IgD-negative memory B cell (primary cell): ENCODE data around the gene ADAMTS17. TPM values are rescaled to one million over a fixed set of nuclear protein-coding genes. Genes with fewer than 3 reads are reported as not detected.

Experiments used
- H3K27ac Mint-ChIP-seq, 3 donors: one replicate each; pipeline ENCODE4 v1.8.0; 2020 to 2022; ENCODE audit warnings: mild to moderate bottlenecking in 3 of 3, mixed read lengths in 3 of 3, moderate library complexity in 1 of 3
- H3K27me3 Mint-ChIP-seq: one replicate; pipeline ENCODE4 v1.8.0; 2021; ENCODE audit warnings: mixed read lengths
- H3K36me3 Mint-ChIP-seq: one replicate; pipeline ENCODE4 v1.8.0; 2020; ENCODE audit warnings: mild to moderate bottlenecking, mixed read lengths
- H3K4me1 Mint-ChIP-seq, 3 donors: one replicate each; pipeline ENCODE4 v1.8.0; 2020 to 2022; ENCODE audit warnings: mixed read lengths in 3 of 3, mild to moderate bottlenecking in 1 of 3
- H3K4me3 Mint-ChIP-seq, 4 donors: one replicate each; pipeline ENCODE4 v1.8.0; 2020 to 2022; ENCODE audit warnings: mild to moderate bottlenecking in 4 of 4, mixed read lengths in 4 of 4, moderate library complexity in 3 of 4
- H3K9me3 Mint-ChIP-seq, 3 donors: one replicate each; pipeline ENCODE4 v1.8.0; 2020 to 2021; ENCODE audit warnings: mixed read lengths in 3 of 3, mild to moderate bottlenecking in 1 of 3
- polyA plus RNA-seq: library from polyadenylated mRNA; unstranded; fragments of 300-500 nt; fragmentation: Illumina TruSeq; gene quantifications from one replicate; pipeline ENCODE4 v1.2.3, GENCODE V29; 2021

Gene ADAMTS17
- polyA plus RNA-seq, 1 donor from 2014 or later, result not detected

- Mint-ChIP-seq H3K9me3 (peaks cover 0 to 6% (median 0%) of the 10 kb centered on the region in 3 donors), H3K4me3 (peak overlapping the region in 1 of 4 donors; percentile 31), H3K27me3 (peaks cover 23% of the 10 kb centered on the region), H3K27ac (no peak overlapping the region), H3K36me3 (no peaks in the 10 kb centered on the region), H3K4me1 (peaks cover 0 to 2% (median 0%) of the 10 kb centered on the region in 3 donors)
Observed at GRCh38 chr15:100334015-100334414, 7.8 kb downstream of the ADAMTS17 start.

GRCh38 chr15:100333236-100333635, 8.5 kb downstream of the ADAMTS17 start:
- Mint-ChIP-seq H3K27ac (no peak overlapping the region), H3K36me3 (no peaks in the 10 kb centered on the region), H3K9me3 (peaks cover 0 to 4% (median 0%) of the 10 kb centered on the region in 3 donors), H3K27me3 (peaks cover 25% of the 10 kb centered on the region), H3K4me3 (no peak overlapping the region), H3K4me1 (peaks cover 0 to 2% (median 0%) of the 10 kb centered on the region in 3 donors)

GRCh38 chr15:100332721-100333120, 9.1 kb downstream of the ADAMTS17 start:
- H3K36me3 Mint-ChIP-seq, result no peaks in the 10 kb centered on the region
- H3K9me3 Mint-ChIP-seq, result peaks cover 0 to 4% (median 0%) of the 10 kb centered on the region in 3 donors
- no peak overlapping the region for H3K4me3 Mint-ChIP-seq
- peaks cover 22% of the 10 kb centered on the region for H3K27me3 Mint-ChIP-seq
- peaks cover 0 to 2% (median 0%) of the 10 kb centered on the region in 3 donors for H3K4me1 Mint-ChIP-seq
- no peak overlapping the region for H3K27ac Mint-ChIP-seq

- no peak overlapping the region for H3K27ac Mint-ChIP-seq
- H3K4me1 Mint-ChIP-seq, result peaks cover 0 to 2% (median 0%) of the 10 kb centered on the region in 3 donors
- H3K9me3 Mint-ChIP-seq, result peaks cover 0 to 2% (median 2%) of the 10 kb centered on the region in 3 donors
- H3K36me3 Mint-ChIP-seq, result no peaks in the 10 kb centered on the region
- H3K4me3 Mint-ChIP-seq, result no peak overlapping the region
- H3K27me3 Mint-ChIP-seq, result peaks cover 18% of the 10 kb centered on the region
Observed at GRCh38 chr15:100332231-100332630, 9.5 kb downstream of the ADAMTS17 start.

- H3K4me3 Mint-ChIP-seq, result peak overlapping the region in 1 of 4 donors; percentile 72
- H3K36me3 Mint-ChIP-seq, result no peaks in the 10 kb centered on the region
- H3K27ac Mint-ChIP-seq, result no peak overlapping the region
- peaks cover under 1 to 2% (median 2%) of the 10 kb centered on the region in 3 donors for H3K9me3 Mint-ChIP-seq
- H3K27me3 Mint-ChIP-seq, result peaks cover 18% of the 10 kb centered on the region
- peaks cover 0 to 2% (median 0%) of the 10 kb centered on the region in 3 donors for H3K4me1 Mint-ChIP-seq
Observed at GRCh38 chr15:100330629-100331215, 11.1 kb downstream of the ADAMTS17 start.

- Mint-ChIP-seq H3K4me1 (peaks cover 0 to 2% (median 0%) of the 10 kb centered on the region in 3 donors), H3K27me3 (peaks cover 17% of the 10 kb centered on the region), H3K27ac (no peak overlapping the region), H3K4me3 (peak overlapping the region in 1 of 4 donors; percentile 72), H3K36me3 (no peaks in the 10 kb centered on the region), H3K9me3 (peaks cover 2 to 5% (median 2%) of the 10 kb centered on the region in 3 donors)
Observed at GRCh38 chr15:100330221-100330620, 11.6 kb downstream of the ADAMTS17 start.

GRCh38 chr15:100328796-100329195, 13.0 kb downstream of the ADAMTS17 start:
- Mint-ChIP-seq H3K9me3 (peaks cover 0 to 5% (median 2%) of the 10 kb centered on the region in 3 donors), H3K27me3 (peaks cover 11% of the 10 kb centered on the region), H3K36me3 (no peaks in the 10 kb centered on the region), H3K4me3 (no peak overlapping the region), H3K4me1 (peaks cover 0 to 2% (median 0%) of the 10 kb centered on the region in 3 donors), H3K27ac (no peak overlapping the region)

GRCh38 chr15:100318880-100319279, 22.9 kb downstream of the ADAMTS17 start:
- H3K4me3 Mint-ChIP-seq, result no peak overlapping the region
- H3K27ac Mint-ChIP-seq, result peak overlapping the region in 1 of 3 donors; percentile 31
- H3K36me3 Mint-ChIP-seq, result no peaks in the 10 kb centered on the region
- H3K27me3 Mint-ChIP-seq, result peaks cover 2% of the 10 kb centered on the region
- H3K4me1 Mint-ChIP-seq, result no peaks in the 10 kb centered on the region
- H3K9me3 Mint-ChIP-seq, result peaks cover 0 to 6% (median 4%) of the 10 kb centered on the region in 3 donors

GRCh38 chr15:100314809-100315400, 26.9 kb downstream of the ADAMTS17 start:
- Mint-ChIP-seq H3K9me3 (peaks cover 2 to 8% (median 2%) of the 10 kb centered on the region in 3 donors), H3K27me3 (peaks cover 4% of the 10 kb centered on the region), H3K36me3 (no peaks in the 10 kb centered on the region), H3K4me3 (no peak overlapping the region), H3K4me1 (no peaks in the 10 kb centered on the region), H3K27ac (no peak overlapping the region)

- Mint-ChIP-seq H3K36me3 (no peaks in the 10 kb centered on the region), H3K27me3 (peaks cover 8% of the 10 kb centered on the region), H3K9me3 (peaks cover 2 to 8% (median 2%) of the 10 kb centered on the region in 3 donors), H3K4me3 (no peak overlapping the region), H3K27ac (no peak overlapping the region), H3K4me1 (no peaks in the 10 kb centered on the region)
Observed at GRCh38 chr15:100311833-100312476, 29.8 kb downstream of the ADAMTS17 start.

- no peaks in the 10 kb centered on the region for H3K4me1 Mint-ChIP-seq
- no peak overlapping the region for H3K27ac Mint-ChIP-seq
Observed at GRCh38 chr15:100311154-100311625, 30.6 kb downstream of the ADAMTS17 start.

GRCh38 chr15:100310513-100311153, 31.1 kb downstream of the ADAMTS17 start:
- Mint-ChIP-seq H3K36me3 (no peaks in the 10 kb centered on the region), H3K27ac (no peak overlapping the region), H3K4me3 (no peak overlapping the region), H3K27me3 (peaks cover 8% of the 10 kb centered on the region), H3K9me3 (peaks cover 2 to 8% (median 2%) of the 10 kb centered on the region in 3 donors), H3K4me1 (no peaks in the 10 kb centered on the region)

More at GRCh38 chr15:100311154-100311625, 30.6 kb downstream of the ADAMTS17 start:
- Mint-ChIP-seq H3K27me3 (peaks cover 8% of the 10 kb centered on the region), H3K9me3 (peaks cover 2 to 8% (median 2%) of the 10 kb centered on the region in 3 donors), H3K4me3 (no peak overlapping the region), H3K36me3 (no peaks in the 10 kb centered on the region)

- Mint-ChIP-seq H3K36me3 (no peaks in the 10 kb centered on the region), H3K4me3 (no peak overlapping the region), H3K27ac (no peak overlapping the region), H3K4me1 (no peaks in the 10 kb centered on the region), H3K9me3 (peaks cover 2 to 8% (median 2%) of the 10 kb centered on the region in 3 donors), H3K27me3 (peaks cover 8% of the 10 kb centered on the region)
Observed at GRCh38 chr15:100310041-100310405, 31.8 kb downstream of the ADAMTS17 start.

GRCh38 chr15:100309109-100310040, 32.4 kb downstream of the ADAMTS17 start:
- peaks cover 8% of the 10 kb centered on the region for H3K27me3 Mint-ChIP-seq
- no peak overlapping the region for H3K4me3 Mint-ChIP-seq
- no peaks in the 10 kb centered on the region for H3K4me1 Mint-ChIP-seq
- H3K27ac Mint-ChIP-seq, result no peak overlapping the region
- H3K9me3 Mint-ChIP-seq, result peaks cover 2 to 8% (median 2%) of the 10 kb centered on the region in 3 donors
- H3K36me3 Mint-ChIP-seq, result no peaks in the 10 kb centered on the region
